Gastroesophageal sphincter (tissue), 3 donors: ENCODE results near the gene NLGN2.

Experiments used
- POLR2AphosphoS5 ChIP-seq: sonication (generic); formaldehyde crosslinking; IDR thresholded peaks from one replicate; pipeline ENCODE4 v1.6.1; 2017; ENCODE audit warnings: antibody characterized with exemption
- TF ChIP-seq, protein P1 (sequence below), 4 experiments: fragments of 200-600 bp in 2 of 4; fragments of 450-650 bp in 2 of 4; sonication (generic) in 1 of 4; IDR thresholded peaks; one replicate each; pipeline ENCODE4 v1.5.1; 2017 to 2019; ENCODE audit warnings: antibody characterized with exemption in 4 of 4, mild to moderate bottlenecking in 2 of 4, moderate library complexity in 2 of 4

DNA sequence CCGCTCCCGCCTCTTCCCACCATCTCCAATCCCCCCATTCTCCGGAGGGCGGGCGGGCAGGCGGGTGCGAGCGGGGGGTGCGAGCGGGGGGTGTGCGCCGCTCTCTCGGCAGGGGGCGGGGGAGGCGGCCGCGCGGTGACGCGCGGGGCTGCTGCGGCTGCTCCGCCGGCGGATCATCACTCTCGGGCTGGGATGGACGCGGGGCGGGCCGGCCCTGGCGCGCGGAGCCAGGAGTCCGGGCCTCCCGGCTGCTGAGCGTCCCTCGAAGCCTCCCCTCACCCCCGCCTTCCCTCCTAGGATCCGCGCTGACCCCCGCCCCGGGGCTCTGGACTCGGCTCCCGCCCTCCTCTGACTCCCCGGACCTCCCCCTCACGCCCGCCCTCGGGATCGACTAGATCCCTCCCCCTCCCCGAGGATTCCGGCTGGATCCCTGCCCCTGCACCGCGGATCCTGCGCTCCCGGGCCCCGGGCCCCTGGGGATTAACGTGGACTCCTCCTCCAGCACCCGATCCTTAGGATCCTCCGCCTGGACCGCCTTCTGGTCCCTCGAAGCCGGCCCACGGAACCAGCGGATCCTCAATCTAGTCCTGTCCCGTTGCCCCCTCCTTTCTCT lies 2.8 kb upstream of the NLGN2 start:
- TF ChIP-seq, protein P1, sequence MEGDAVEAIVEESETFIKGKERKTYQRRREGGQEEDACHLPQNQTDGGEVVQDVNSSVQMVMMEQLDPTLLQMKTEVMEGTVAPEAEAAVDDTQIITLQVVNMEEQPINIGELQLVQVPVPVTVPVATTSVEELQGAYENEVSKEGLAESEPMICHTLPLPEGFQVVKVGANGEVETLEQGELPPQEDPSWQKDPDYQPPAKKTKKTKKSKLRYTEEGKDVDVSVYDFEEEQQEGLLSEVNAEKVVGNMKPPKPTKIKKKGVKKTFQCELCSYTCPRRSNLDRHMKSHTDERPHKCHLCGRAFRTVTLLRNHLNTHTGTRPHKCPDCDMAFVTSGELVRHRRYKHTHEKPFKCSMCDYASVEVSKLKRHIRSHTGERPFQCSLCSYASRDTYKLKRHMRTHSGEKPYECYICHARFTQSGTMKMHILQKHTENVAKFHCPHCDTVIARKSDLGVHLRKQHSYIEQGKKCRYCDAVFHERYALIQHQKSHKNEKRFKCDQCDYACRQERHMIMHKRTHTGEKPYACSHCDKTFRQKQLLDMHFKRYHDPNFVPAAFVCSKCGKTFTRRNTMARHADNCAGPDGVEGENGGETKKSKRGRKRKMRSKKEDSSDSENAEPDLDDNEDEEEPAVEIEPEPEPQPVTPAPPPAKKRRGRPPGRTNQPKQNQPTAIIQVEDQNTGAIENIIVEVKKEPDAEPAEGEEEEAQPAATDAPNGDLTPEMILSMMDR (IDR thresholded peaks at IDR 0.05): peak in 3 of 4 experiments; percentile 7 to 23 (median 22)
- TF ChIP-seq POLR2AphosphoS5: no peak
